ENCODE data around the gene MPST.

GRCh38 chr22:37056246-37056645 lies 36.7 kb downstream of the MPST start:
- TF ChIP-seq CTCF (IDR thresholded peaks at IDR 0.05 in 2 of 3, conservative IDR thresholded peaks at IDR 0.05 in 1 of 3; ENCODE audit: borderline replicate concordance in 1 of 3, insufficient read depth in 1 of 3, low read depth in 2 of 3, low read length in 2 of 3) (no peak), POLR2A (IDR thresholded peaks at IDR 0.05; ENCODE audit: borderline replicate concordance, extremely low read depth, insufficient read depth, insufficient read length) (no peak), REST (IDR thresholded peaks at IDR 0.05; ENCODE audit: low read depth) (no peak), CEBPB (IDR thresholded peaks at IDR 0.05; ENCODE audit: low read depth) (no peak), TCF7L2 (IDR thresholded peaks at IDR 0.05; ENCODE audit: borderline replicate concordance, extremely low read depth, insufficient read depth, insufficient read length) (no peak), YY1 (IDR thresholded peaks at IDR 0.05; ENCODE audit: extremely low read depth, insufficient replicate concordance, low read depth, low read length) (no peak), FOSL1 (IDR thresholded peaks at IDR 0.05; ENCODE audit: low read depth) (no peak), ATF3 (IDR thresholded peaks at IDR 0.05) (no peak), EZH2 (IDR thresholded peaks at IDR 0.05) (no peak), ELF1 (IDR thresholded peaks at IDR 0.05; ENCODE audit: borderline replicate concordance, low read depth) (no peak), RAD21 (IDR thresholded peaks at IDR 0.05; ENCODE audit: low read depth) (no peak), MAX (IDR thresholded peaks at IDR 0.05) (no peak), EZH2phosphoT487 (IDR thresholded peaks at IDR 0.05; ENCODE audit: borderline replicate concordance) (no peak)
